Dermis microvascular lymphatic vessel endothelial cell (primary cell): Measurements from ENCODE around the gene DOC2A. TPM values are rescaled to one million over a fixed set of nuclear protein-coding genes. Genes with fewer than 3 reads are reported as not detected.

ENCODE experiments used
- DNase-seq, 2 donors: peaks; one replicate each; pipeline versions ENCODE4 v3.0.0 to v3.0.0-alpha.2; 2010; ENCODE audit warnings: low read depth in 2 of 2
- total RNA-seq: library from RNA; depleted of rRNA; stranded (reverse); fragments of >200 nt; gene quantifications from 2 replicates; pipeline ENCODE4 v1.2.1, GENCODE V29; 2014

Gene DOC2A
- total RNA-seq, 1 donor from 2014 or later: under 0.01 TPM

GRCh38 chr16:29989111-29989858 is 21.5 kb downstream of the DOC2A start:
- DNase-seq: no peak

GRCh38 chr16:29988346-29989075 is 22.3 kb downstream of the DOC2A start:
- no peak for DNase-seq

GRCh38 chr16:29987371-29988085 is 23.3 kb downstream of the DOC2A start:
- DNase-seq: no peak

- DNase-seq: no peak
These were observed 23.9 kb downstream of the DOC2A start for GRCh38 chr16:29986931-29987330.

- DNase-seq: no peak
These were observed 24.6 kb downstream of the DOC2A start for GRCh38 chr16:29986231-29986630.

GRCh38 chr16:29985271-29985811 is 25.5 kb downstream of the DOC2A start:
- no peak for DNase-seq

- no peak for DNase-seq
These were observed 26.1 kb downstream of the DOC2A start for GRCh38 chr16:29984764-29985147.

- DNase-seq: no peak
These were observed 26.6 kb downstream of the DOC2A start for GRCh38 chr16:29984137-29984763.

- no peak for DNase-seq
These were observed 27.2 kb downstream of the DOC2A start for GRCh38 chr16:29983420-29984136.

GRCh38 chr16:29982560-29983419 is 28.0 kb downstream of the DOC2A start:
- DNase-seq: no peak

- no peak for DNase-seq
These were observed 32.1 kb downstream of the DOC2A start for GRCh38 chr16:29978564-29979270.

GRCh38 chr16:29978081-29978480 is 32.7 kb downstream of the DOC2A start:
- peak in 1 of 2 donors; percentile 0 for DNase-seq

- peak in 1 of 2 donors; percentile 62 for DNase-seq
These were observed 33.6 kb downstream of the DOC2A start for GRCh38 chr16:29977063-29977825.

- DNase-seq: peak in 1 of 2 donors; percentile 24
These were observed 34.9 kb downstream of the DOC2A start for GRCh38 chr16:29975811-29976511.

- DNase-seq: no peak
These were observed 35.7 kb downstream of the DOC2A start for GRCh38 chr16:29975134-29975538.

- peak; percentile 68 to 93 for DNase-seq
These were observed 36.3 kb downstream of the DOC2A start for GRCh38 chr16:29974291-29975133.
